HG03378 (cell line): ENCODE results near the gene DCDC2.
"Not testable (repeated sequence)": the region's sequence is repeated elsewhere in the genome, so short reads cannot be mapped to it uniquely, and the experiment has no call there.

Experiments
- ATAC-seq: cut with Tn5 transposase; IDR thresholded peaks from one replicate; pipeline ENCODE4 v1.9.1; 2021; ENCODE audit warnings: mild to moderate bottlenecking, moderate library complexity; ENCODE audit not compliant: unreplicated experiment

The DCDC2 gene

DNA sequence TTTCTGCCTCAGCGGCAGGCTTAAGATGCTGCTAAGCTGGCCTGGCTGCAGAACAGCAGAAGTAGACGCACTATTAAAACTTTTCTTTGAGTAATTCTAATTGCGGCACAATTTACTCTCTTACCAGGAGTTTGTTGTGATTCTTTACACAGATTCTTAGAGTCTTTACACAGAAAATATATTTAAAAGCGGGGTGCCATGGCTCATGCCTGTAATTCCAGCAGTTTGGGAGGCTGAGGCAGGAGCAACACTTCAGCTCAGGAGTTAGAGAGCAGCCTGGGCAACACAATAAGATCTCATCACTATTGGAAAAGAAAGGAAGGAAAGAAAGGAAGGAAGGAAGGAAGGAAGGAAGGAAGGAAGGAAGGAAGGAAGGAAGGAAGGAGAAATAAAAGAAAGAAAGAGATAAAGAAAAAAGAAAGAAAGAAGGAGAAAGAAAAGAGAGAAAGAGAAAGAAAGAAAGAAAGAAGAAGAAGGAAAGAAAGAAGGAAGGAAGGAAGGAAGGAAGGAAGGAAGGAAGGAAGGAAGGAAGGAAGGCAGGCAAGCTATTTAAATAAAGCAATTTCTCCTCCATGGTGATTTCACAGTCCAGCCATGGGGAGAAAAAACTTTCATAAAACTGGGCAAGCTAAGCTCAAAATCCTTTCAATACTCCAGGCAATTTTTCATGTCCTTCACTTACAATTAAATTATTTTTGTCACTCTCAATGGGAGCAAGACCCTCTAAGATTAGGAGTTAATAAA lies 23.8 kb upstream of the DCDC2 start:
- ATAC-seq, result no peak

DNA sequence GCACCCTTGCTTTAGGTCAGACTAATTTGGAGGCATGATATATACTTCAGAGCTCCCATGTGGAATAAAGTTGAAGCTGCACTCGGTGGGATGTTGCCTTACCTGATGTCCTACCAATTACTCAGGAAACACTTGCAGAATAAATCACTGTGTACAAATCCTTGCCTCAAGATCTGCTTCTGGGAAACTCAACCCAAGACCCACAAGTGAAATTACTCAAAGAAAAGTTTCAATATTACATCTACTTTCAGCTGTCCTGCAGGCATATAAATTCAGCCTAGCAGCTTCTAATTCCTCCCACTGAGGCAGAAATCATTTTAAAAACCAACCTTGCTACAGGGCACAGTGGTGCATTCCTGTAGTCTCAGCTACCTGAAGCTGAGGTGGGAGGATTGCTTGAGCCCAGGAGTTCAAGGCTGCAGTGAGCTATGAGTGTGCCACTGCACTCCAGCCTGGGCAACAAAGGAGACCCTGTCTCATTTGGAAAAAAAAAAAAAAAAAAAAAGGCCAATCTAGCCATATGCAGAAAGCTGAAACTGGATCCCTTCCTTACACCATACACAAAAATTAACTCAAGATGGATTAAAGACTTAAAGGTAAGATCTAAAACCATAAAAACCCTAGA lies 20.7 kb upstream of the DCDC2 start:
- no peak for ATAC-seq

DNA sequence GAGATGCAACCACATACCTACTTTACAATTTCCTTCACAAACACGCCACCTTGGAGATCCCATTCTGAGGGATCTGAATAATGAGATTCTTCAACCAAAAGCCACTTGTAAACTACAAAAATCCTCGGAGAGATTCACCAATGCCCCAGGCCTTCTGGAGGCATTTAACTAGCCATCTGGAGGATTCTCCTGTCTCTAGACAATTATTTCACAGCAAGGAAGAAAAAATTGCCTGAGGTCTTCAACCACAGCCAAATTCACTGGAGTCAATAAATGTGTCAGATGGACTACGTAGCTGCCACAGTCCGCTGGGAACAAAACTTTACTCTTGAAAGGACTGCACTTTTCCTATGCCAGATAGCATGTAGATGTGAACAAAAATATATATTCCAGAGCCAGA lies 19.0 kb upstream of the DCDC2 start:
- no peak for ATAC-seq

DNA sequence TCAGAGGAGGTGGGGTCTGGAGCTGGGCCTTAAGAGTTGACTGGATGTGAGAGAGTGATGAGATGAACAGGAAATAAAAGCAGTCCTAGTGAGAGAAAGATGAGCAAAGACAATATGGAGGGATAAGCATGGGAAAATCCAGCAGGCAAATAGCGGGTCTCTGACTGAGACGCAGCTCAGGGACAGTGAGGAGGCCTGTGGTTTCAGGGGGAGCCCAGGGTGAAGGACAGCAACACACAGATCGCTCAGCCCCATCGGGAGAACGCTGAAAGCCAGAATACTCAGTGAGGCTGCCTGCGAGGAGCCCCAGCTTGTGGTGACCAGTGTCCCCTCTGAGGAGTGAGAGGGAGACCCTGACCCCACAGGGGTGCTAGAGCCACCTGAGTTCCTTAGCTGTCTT lies 16.8 kb upstream of the DCDC2 start:
- no peak for ATAC-seq

DNA sequence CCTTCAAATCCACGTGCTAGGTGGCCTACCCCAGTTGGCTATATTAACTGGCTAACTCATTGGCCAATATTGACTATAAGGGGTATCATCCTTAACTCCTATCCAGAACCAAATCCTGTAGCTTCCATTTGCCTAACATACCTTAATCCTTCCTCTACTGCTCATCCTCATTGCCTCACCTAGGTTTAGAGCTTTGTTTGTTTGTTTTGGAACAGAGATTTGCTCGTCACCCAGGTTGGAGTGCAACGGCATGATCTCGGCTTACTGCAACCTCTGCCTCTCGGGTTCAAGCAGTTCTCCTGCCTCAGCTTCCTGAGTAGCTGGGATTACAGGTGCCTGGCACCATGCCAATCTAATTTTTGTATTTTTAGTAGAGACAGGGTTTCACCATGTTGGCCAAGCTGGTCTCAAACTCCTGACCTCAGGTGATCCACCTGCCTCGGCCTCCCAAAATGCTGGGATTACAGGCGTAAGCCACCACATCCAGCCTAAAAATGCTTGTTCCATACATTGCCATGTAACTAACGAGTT lies 7.3 kb upstream of the DCDC2 start:
- ATAC-seq, result not testable (repeated sequence)

DNA sequence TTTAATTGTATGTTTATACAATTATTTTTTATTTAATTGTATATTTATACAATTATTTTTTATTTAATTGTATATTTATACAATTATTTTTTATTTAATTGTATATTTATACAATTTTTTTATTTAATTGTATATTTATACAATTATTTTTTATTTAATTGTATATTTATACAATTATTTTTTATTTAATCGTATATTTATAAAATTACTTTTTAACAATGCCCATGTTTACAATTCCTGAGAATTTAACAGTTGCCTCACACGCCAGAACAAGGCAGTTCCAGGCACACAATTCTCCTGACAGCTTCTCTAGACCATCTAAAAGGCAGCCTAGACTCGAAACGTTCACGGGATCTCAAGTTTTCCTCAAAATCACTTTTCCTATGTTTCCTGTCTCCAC lies 4.5 kb upstream of the DCDC2 start:
- not testable (repeated sequence) for ATAC-seq

DNA sequence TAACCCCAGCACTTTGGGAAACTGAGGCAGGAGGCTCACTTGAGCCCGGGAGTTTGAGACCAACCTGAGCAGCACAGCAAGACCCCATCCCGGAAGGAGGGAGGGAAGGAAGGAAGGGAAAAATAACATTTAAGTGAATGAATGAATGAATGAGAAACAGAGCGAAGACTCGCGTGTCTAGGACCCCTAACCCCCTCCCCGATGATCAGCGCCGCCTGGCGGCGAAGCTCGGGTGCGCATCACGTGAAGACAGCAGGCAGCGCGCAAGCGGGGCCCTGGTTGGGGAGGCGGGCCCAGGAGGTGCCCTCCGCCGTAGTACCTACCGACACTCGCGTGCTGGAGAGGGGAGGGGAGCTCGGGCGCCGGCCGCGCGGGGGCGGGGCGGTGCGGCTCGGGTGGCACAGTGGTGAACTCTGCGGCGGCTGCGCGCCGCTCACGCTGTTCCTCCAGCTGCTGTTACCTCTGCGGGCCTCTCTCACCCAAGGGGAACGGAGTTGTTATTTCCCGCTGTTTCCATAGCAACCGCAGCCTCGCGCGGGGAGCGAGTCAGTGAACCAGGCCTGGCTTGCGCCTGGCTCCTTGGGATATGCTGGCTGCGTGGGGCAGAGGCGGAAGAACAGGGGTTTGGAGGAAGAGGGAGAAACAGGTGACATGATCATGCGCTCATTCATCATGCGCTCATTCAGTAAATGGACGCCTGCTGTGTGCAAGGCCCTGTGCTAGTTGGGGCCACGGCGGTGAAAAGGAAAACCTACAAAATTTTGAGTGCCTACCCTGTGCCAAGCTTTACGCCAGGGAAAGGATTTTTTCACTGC lies 2.0 kb upstream of the DCDC2 start:
- ATAC-seq, result peak; percentile 82

DNA sequence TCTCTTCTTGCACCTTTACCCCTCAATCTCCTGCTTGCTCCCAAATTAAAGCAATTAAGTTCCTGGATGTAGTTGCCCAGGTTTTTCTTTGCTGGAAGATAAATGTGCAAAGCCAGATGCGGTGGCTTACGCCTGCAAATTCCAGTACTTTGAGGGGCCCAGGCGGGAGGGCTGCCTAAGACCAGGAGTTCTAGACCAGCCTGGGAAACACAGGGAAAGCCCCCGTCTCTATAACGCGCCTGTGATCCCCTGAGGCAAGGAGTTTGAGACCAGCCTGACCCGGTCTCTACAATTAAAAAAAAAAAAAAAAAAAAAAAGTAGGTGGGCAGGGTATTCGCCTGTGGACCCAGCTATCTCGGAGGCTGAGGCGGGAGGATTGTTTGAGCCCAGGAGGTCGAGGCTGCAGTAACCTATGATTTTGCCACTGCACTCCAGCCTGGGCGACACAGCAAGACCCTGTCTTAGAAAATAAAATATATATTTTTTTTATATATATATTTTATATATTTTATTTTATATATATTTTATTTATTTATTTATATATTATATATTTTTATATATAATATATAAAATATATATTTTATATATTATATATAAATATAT lies 461 bp upstream of the DCDC2 start:
- ATAC-seq, result no peak

DNA sequence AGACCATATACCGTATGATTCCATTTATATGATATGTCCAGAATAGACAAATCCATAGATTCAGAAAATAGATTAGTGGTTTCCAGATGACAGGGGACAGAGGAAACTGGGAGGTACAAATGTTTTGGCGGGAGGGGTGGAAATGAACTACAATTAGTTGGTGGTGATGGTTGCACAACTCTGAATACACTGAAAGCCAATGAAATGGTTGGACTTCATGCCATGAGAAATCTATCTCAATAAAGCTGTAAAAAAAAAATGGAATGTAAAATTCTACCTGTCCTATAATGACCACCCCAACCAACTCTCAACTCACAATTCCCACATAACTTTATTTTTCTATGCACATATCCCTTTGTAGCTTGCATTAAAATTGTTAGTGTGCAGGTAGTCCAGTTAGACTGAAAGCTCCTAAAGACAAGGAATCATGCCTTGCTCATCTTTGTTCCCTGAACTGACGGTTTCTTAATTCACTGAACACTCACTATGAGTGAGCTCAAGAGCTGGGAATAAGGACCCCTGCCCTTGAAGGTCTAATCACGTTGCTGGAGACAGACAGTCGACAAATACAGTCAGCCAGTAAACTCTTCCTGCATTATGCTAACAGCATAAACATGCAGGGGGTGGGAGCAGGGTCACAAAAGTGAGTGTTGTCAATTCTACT lies 1.4 kb downstream of the DCDC2 start:
- no peak for ATAC-seq

DNA sequence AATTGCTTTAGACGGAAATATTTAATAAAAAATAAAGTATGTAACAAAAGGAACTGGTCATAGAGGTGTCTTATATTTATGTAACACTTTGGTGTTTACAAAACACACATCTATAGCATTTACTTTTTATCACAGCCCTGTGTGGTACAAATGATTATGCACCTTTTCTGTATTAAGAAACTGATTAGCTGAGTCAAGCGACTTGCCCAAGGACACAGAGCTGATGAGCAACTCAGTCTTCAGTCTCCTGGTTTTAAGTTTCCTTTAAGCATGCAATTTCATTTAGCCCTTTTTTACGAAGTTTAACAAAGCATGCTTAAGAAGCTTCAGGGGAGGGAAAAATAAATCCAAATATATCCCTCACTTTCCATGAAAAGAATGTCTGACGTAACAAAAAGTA lies 2.5 kb downstream of the DCDC2 start:
- no peak for ATAC-seq

DNA sequence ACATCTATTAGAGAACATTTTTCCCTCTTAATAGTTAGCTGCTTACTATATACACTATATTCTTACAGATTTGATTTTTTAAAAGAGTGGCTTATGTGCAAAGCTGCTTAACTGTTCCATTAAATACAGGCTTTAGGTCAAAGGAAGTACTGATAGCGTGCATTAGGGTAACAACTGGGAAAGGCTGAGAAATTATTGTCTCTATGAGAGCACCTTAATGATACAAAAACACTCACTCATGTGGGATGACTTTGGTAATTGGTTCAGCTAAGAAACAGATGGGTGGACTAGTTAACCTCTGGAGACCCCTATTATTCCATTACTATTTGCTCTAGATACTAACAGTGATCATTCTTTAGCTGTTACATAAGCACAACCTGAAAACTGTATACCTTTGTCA lies 4.0 kb downstream of the DCDC2 start:
- ATAC-seq, result no peak

DNA sequence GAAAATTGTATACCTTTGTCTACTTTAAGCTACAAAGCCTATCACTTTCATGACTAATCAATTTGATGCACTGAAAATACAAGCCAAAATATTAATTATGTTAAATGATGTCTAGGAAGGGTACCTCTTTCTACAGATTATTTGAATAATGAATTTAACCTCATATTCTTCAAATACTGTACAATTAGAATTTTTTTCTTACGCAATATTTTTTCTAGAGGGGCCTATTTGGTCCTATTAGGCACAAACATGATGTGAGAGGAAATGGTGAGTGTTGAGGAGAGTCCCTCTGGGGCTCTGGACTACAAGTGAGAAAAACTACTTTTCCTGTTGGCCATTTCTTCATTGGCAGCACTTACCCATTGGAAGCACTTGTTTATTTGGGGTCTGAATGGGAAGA lies 5.4 kb downstream of the DCDC2 start:
- no peak for ATAC-seq

DNA sequence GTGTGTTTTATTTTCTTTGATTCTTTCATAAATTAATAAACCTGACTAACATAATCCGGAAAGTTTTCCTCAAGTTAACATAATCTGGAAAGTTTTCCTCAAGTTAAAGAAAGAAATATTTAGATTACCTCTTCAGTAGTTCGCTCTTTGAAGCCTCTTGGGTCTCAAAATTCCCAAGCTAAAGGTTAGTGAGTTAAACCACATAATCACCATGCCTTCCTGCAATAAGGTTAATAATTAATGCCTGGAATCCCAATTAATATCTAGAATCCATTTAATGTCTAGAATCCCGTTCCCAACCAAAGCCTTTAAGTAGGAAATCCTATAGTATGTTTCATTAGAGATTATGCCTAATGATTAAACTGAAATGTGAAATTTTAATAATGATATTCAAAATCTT lies 12.9 kb downstream of the DCDC2 start:
- ATAC-seq, result no peak

DNA sequence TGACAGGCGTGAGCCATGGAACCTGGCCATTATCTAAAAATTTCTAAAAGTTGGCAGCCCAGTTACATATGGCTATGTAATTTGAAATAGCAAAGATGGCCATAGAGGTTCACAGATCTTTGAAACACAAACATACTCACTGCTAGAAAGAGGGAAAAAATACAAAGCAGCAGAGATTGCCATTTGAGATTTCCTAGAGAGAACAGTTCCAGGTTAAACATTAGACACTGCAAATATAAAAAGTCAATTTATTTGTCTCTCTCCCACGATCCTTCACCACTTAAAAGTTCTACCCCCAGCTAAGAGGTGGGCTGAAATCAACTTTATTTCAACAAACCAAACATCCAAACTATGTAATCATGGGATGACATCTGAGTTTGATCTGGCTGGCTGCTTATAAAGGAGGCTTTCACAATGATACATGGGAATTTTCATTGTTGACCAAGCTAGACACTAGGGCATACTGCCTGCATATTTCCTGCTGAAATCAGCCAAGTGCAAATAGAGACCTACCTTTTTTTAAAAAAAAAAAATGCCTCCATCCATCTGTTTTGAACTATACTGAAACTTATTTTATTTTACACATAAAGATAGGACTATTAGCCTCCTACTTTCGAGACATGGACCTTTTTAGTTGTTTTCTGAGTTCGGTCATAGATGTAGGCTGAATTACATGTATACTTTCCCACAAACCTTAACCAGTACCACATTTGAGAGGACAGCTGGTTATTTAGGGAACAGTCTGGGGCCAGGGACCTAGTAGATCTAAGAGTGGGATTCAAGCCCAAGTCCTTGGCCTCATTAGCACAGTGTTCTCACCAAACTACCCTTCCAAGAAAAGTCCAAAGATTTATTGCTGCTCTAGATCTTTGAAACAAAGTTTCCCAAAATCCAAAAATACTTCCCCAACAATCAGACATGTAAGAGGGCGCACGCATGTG lies 16.6 kb downstream of the DCDC2 start:
- no peak for ATAC-seq

DNA sequence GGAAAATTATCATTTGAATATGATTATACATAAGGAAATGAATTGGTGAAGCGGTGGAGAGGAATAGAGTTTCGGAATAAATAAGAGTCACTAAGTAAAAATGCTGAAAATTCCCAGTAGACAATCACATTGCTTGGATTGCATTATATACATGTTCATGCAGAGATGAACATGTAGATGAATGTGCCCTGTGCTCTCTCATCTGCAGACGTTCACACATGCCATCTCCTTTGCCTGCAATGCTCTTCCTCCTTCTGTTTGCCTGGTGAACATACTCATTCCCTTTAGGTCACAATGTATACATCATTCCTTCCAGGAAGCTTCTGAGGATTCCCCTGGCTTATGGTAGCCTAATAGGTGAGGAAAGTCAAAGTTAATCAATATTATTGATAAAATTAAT lies 17.9 kb downstream of the DCDC2 start:
- no peak for ATAC-seq

DNA sequence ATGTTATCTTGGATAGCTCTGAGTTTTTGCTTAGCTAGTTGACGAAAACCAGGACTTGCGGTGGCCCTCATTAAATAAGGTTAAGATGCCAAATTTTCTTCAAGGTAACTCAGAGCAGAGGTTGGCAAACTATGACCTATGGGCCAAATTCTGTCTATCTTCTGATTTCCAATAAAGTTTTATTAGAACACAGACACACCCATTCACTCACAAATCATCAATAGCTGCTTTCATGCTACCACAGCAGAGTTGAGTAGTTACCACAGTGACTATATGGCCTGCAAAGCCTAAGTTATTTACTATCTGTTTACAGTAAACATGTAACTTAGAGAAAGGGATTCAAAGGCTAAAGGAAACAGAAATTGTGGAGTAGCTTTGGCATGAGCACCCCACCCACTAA lies 23.6 kb downstream of the DCDC2 start:
- no peak for ATAC-seq

DNA sequence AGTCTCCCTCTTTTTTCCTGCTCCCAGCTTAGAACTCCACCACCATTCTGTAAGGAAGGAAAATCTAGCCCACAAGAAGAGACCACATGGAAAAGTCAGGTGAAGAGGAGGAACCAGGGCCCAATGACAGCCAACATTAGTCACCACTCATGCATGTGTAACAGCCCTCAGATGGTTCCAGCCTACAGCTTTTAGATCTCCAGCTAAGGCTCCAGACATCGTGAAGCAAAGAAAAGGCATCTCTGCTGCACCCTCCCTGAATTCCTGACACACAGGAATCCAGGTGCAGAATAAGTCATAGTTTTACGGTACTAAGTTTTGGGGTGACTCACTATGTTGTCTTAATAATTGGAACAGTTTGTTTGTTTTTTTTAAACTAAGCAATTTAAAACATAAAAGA lies 25.5 kb downstream of the DCDC2 start:
- no peak for ATAC-seq

DNA sequence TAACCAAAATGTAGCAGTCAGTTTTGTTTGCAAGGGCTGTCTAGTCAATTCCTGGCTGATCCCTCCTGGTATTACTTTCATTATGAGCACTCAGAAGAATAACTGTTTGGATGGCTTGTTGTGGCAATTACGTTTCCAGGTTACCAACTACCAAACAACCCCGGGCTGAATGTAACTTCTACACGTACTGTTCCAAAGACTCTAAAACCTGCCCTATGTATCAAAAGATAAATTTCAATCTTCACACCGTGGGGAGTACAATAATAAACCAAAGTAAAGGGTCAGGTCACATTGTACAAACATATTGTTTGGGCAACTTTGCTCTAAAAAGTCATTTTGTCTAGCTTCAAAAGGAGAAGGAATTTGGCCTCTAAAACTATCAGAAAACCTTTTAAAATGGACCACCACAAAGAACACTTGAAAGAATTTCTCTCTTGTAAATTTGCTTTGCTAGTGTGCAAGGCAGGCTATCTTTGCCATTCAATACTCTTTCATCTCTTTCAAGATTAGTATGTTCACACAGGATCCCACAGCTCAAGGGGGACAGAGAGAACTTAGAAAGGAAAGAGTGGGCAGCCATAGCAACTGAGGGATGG lies 27.6 kb downstream of the DCDC2 start:
- no peak for ATAC-seq

DNA sequence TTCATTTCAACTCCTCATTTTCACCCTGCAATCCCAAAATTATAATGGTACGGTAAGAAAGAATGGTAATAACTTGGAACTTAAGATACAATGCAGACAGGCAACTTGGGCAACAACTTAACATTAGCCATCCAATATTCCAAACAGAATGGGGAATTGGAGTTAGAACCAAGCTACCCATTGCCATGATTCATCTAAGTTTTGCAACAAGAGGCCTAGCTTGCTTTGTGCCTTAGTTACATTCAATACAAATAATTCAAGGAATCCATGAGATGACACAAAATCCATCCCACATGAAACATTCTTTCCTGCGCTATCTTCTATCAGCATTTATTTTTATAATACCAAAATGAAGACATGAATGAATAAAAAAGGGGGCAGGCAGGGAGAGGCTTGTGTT lies 28.4 kb downstream of the DCDC2 start:
- no peak for ATAC-seq
